ENCODE results near the gene C11orf58.
A peak's percentile ranks its signal among the peaks of the same experiment; 100 is the strongest.

The C11orf58 gene

DNA sequence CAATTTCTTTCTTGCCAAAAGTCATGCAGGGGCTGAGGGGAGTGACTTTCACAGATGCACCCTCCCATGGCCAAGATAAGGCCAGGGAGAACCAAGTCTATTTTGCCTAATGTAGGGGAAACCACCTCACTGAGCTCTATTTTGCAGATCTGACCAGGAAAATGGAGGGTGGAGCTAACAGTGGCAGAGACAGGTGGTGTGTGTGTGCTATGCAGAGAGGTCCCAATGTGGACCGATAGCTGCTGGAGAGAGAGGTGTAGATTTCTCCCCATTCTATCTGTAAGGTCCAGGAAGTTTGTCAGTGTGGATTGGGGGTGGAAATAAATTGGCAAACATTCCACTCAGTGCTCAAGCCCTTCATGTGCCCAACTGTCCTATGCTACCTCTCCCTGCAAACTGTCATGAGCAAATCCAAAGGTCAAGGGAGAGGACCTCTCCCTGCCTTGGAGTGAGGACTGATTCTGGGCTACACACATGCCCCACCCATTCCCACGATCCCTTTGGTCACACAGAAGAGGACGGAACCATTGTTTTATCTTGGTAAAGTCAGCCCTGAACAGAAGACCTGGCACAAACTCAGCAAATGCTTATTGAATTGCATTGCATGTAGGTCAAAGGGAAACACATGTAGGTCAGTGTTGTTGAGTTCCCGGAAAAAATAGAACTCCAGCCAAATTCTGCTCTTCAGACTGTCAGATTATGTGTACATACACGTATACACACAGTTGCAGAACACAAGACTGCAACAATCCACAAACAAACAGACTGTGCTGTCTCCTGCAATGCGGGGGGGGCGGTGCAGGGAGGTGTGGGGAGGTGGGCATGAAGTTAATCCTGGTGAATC lies 65.9 kb downstream of the C11orf58 start:
- no peak for DNase-seq (ENCODE audit: low read depth)

DNA sequence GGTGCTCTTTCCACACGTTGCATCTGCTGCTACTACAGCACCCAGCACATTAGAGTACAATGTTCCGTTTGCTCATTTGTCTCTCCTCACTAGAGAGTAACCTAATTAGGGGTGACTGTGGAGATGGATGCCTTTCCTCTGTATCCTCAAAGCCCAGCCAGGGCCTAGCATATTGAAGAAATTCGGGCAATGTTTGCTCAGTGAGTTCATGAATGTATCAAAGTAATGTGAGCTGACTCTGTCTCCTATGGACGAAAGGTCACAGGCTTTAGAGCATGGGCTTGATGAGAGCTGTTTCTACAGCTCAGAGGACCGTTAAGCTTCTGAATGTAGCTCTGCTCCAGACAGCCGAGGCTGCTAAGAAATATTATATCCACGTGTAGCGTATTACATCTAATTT lies 67.5 kb downstream of the C11orf58 start:
- no peak for DNase-seq (ENCODE audit: low read depth)

DNA sequence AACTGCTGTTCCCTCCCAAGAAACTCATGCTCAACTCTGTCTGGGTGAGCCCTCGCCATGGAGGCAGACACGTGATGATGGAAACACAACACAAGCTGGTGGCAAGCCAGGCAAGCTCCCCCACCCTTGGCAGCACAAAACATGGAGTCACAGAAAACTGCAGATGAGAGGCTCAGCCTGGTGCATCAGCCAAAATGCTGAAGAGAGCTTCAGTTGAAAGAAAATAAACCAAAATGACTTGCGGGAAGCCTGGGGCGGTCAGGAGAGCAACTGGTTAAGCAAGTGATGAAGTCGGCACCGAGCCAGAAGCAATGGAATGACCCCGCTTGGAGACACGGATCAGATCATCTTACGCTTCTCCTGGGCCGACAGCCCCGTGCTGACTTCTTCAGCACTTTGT lies 68.3 kb downstream of the C11orf58 start:
- peak; percentile 25 for DNase-seq (ENCODE audit: low read depth)

- no peak for DNase-seq (ENCODE audit: low read depth)
Measured at GRCh38 chr11:16807306-16807705, 68.9 kb downstream of the C11orf58 start.
